Type B pancreatic cell (in vitro differentiated cells): Measurements from ENCODE around the gene WDR70. TPM values are rescaled to one million over a fixed set of nuclear protein-coding genes. Genes with fewer than 3 reads are reported as not detected.

Experiments
- DNase-seq: peaks from one replicate; pipeline ENCODE4 v3.0.0; 2021; ENCODE audit warnings: mixed read lengths; ENCODE audit not compliant: unreplicated experiment; ENCODE audit errors: extremely low spot score
- H3K27ac Mint-ChIP-seq: 2 replicates; pipeline ENCODE4 v1.8.0; 2021; ENCODE audit warnings: mild to moderate bottlenecking, mixed read lengths
- H3K27me3 Mint-ChIP-seq: 2 replicates; pipeline ENCODE4 v1.8.0; 2021; ENCODE audit warnings: mixed read lengths
- H3K36me3 Mint-ChIP-seq: 2 replicates; pipeline ENCODE4 v1.8.0; 2021; ENCODE audit warnings: mixed read lengths
- H3K4me1 Mint-ChIP-seq: one replicate; pipeline ENCODE4 v1.8.0; 2021; ENCODE audit warnings: mixed read lengths; ENCODE audit not compliant: unreplicated experiment
- H3K4me3 Mint-ChIP-seq: 2 replicates; pipeline ENCODE4 v1.8.0; 2021; ENCODE audit warnings: mild to moderate bottlenecking, mixed read lengths
- H3K9me3 Mint-ChIP-seq: 2 replicates; pipeline ENCODE4 v1.8.0; 2021; ENCODE audit warnings: mixed read lengths
- total RNA-seq: library from RNA; stranded (reverse); gene quantifications from 2 replicates; pipeline ENCODE4 v1.2.1, GENCODE V29; 2021; ENCODE audit warnings: low replicate concordance
- TF ChIP-seq, protein P1 (sequence below): fragments of 200-600 bp; sonication (generic); conservative IDR thresholded peaks from 2 replicates; pipeline ENCODE4 v1.5.0; 2021; ENCODE audit warnings: antibody characterized with exemption, mild to moderate bottlenecking

Gene WDR70
- total RNA-seq, 1 donor from 2014 or later: 50.2 TPM

DNA sequence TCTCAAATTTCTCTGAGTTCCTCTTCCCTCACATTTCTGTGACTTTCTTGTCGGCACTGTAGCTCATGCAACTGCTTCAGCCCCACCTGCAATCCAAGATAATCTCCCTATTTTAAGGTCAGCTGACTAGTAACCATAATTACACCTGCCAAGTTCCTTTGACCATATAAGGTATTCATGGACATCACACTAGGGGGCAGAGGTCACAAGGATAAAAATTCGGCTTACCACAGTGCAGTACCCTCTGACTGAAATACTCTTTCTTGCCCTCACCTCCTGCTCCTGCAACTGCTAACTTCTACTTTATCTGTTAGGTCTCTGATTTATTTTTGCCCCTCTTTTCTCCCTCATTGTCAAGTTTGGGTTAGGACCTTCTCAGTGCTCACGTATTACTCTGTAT is 316.5 kb downstream of the WDR70 start:
- Mint-ChIP-seq H3K27me3 (no peaks in the 10 kb centered on the region), H3K4me1 (no peaks in the 10 kb centered on the region), H3K27ac (no peak overlapping the region)

DNA sequence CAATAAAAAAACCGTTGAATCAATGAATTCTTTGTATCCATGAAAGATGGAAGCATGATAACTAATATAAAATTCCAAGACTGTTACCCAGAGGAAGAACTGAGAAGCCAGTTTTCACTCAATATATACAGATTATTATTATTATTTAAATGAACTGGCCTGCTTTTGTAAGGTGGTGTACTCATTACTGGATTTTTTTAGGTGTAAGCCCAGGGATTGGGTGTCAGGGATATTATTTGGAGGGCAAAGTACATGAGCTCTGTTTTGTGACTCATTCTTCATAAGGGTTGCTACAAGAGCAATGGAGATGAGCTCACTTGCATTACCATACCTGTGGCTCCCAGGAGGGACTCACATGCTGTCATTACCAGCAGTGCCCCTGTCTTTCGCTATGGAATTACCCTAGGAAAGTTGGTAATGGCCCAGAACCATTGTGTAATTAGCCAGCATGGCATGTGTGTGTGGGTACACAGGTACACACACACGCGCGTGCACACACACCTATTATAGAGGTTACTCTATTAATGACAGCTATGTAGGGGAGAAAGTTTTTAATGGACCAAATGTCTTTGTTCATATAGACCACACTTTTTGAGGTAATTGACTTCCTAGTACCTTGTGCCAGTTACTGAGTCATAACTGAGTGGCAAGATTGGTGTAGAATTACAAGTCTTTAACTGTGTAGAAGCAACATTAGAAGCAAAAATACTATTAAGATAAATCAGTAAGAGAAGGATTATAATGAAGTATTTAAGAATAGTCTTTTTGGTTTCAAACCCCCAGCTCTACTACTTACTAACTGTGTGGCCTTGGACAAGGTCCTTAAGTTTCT is 317.3 kb downstream of the WDR70 start:
- peaks cover 13% of the 10 kb centered on the region for H3K36me3 Mint-ChIP-seq
- no peak overlapping the region for H3K27ac Mint-ChIP-seq
- H3K4me1 Mint-ChIP-seq: no peaks in the 10 kb centered on the region
- TF ChIP-seq, protein P1, sequence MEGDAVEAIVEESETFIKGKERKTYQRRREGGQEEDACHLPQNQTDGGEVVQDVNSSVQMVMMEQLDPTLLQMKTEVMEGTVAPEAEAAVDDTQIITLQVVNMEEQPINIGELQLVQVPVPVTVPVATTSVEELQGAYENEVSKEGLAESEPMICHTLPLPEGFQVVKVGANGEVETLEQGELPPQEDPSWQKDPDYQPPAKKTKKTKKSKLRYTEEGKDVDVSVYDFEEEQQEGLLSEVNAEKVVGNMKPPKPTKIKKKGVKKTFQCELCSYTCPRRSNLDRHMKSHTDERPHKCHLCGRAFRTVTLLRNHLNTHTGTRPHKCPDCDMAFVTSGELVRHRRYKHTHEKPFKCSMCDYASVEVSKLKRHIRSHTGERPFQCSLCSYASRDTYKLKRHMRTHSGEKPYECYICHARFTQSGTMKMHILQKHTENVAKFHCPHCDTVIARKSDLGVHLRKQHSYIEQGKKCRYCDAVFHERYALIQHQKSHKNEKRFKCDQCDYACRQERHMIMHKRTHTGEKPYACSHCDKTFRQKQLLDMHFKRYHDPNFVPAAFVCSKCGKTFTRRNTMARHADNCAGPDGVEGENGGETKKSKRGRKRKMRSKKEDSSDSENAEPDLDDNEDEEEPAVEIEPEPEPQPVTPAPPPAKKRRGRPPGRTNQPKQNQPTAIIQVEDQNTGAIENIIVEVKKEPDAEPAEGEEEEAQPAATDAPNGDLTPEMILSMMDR: no peak
- H3K4me3 Mint-ChIP-seq: no peak overlapping the region
- no peak for DNase-seq
- H3K9me3 Mint-ChIP-seq: peaks cover 2% of the 10 kb centered on the region
- no peaks in the 10 kb centered on the region for H3K27me3 Mint-ChIP-seq

More for the DNA sequence above, 316.5 kb downstream of the WDR70 start:
- TF ChIP-seq, protein P1: no peak
- H3K36me3 Mint-ChIP-seq: peaks cover 10% of the 10 kb centered on the region
- H3K9me3 Mint-ChIP-seq: peaks cover 5% of the 10 kb centered on the region
- DNase-seq: no peak
- no peak overlapping the region for H3K4me3 Mint-ChIP-seq

DNA sequence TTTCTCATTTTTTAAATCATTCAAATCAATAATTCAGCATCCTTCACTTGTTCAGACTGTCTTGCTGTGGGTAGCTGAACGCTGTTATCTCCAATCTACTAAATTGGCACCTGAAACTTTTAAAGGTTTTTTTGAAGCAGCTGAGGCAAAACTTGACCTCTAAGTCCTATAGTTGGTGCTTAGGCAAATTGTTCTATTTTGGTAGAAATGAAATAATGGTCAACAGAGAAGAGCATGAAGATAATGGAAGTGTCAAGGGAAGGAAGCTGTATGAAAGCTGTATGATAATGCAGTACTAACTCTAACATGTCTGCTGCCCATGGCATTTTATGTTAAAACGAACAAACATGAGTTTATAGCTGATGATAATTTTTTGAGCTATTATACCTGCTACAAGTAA is 322.8 kb downstream of the WDR70 start:
- no peak for DNase-seq
- Mint-ChIP-seq H3K27ac (no peak overlapping the region), H3K9me3 (no peaks in the 10 kb centered on the region), H3K4me1 (no peaks in the 10 kb centered on the region), H3K4me3 (no peak overlapping the region), H3K27me3 (no peaks in the 10 kb centered on the region), H3K36me3 (peaks cover 13% of the 10 kb centered on the region)
- TF ChIP-seq, protein P1: no peak

DNA sequence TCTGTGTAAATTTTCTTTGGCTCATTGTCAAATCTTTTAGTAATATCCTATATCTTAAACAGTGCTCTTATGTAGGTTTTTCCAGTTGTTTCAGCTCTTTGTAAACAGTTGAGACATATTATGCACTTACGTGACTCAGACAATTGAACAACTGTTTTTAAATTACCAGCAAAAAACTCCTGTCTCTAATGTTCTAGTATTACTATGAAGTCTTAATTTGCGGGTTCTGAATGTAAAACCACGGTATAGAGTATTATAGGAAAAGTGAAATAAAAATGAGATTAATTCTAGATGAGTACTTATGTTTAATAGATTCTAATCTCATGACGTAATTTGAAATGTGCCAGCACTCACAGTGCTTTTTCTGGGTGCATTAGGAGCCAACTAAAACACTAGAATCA is 324.7 kb downstream of the WDR70 start:
- Mint-ChIP-seq H3K4me3 (no peak overlapping the region), H3K4me1 (no peaks in the 10 kb centered on the region), H3K9me3 (no peaks in the 10 kb centered on the region), H3K36me3 (peaks cover 9% of the 10 kb centered on the region), H3K27ac (no peak overlapping the region), H3K27me3 (no peaks in the 10 kb centered on the region)
- no peak for DNase-seq
- TF ChIP-seq, protein P1: no peak

DNA sequence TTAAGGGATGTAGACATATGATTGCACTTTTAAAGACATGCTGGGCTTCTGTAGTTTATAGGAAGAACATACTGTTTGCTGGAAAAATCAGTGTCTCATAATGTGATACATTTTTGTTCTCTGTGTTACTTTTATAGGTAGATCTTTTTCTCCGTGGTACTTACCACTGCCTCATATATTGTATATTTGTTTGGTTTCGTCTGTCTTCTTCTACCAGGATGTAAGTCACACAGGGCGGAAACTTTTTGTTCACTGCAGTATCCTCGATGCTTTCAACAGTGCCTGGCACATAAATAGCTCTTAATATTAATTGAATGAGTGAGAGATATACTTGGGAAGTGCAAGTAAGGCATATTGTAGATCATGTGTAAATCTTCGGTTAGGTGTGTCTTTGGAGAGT is 325.3 kb downstream of the WDR70 start:
- H3K27ac Mint-ChIP-seq: no peak overlapping the region
- no peaks in the 10 kb centered on the region for H3K4me1 Mint-ChIP-seq
- no peaks in the 10 kb centered on the region for H3K27me3 Mint-ChIP-seq
- peaks cover 6% of the 10 kb centered on the region for H3K36me3 Mint-ChIP-seq
- no peaks in the 10 kb centered on the region for H3K9me3 Mint-ChIP-seq
- TF ChIP-seq, protein P1: no peak
- no peak overlapping the region for H3K4me3 Mint-ChIP-seq
- DNase-seq: no peak
